ENCODE measurements around the gene STK32B. TPM values are rescaled to one million over a fixed set of nuclear protein-coding genes. Genes with fewer than 3 reads are reported as not detected.

Gene STK32B
- total RNA-seq, 4 donors from 2014 or later, result 0.46 to 0.68 (median 0.49) TPM; not detected in 1

DNA sequence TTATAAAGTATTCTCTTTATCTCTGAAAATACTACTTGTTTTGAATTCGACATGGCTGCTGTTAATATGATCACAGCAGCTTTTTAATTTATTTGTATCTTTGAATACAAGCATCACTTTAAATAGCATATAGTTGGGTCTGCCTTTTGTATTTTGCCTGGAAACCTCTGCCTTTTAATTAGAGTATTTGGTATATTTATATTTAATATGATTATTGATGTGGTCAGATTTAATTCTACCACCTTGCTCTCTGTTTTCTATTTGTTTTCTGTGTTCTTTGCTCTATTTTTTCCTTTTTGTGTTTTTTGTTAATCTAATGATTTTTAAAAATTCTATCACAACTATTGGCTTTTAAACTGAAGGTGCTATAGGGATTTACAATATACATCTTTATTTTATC lies 21.7 kb downstream of the STK32B start:
- no peaks in the 10 kb centered on the region for H3K9me3 ChIP-seq
- no peak overlapping the region for H3K4me3 ChIP-seq
- in situ Hi-C loops (cut with MboI; ENCODE audit: low sequenced_read_pairs in 4 of 4) (no loop called here), intact Hi-C loops (cut with DNase I; ENCODE audit: low total_unique reads) (no loop called here)
- ATAC-seq (no peak), DNase-seq (no peak)
- no peaks in the 10 kb centered on the region for H3K4me1 ChIP-seq
- no peaks in the 10 kb centered on the region for H3K36me3 ChIP-seq
- no peaks in the 10 kb centered on the region for H3K27me3 ChIP-seq
- TF ChIP-seq POLR2A (IDR thresholded peaks at IDR 0.05), result no peak
- TF ChIP-seq, protein P1, sequence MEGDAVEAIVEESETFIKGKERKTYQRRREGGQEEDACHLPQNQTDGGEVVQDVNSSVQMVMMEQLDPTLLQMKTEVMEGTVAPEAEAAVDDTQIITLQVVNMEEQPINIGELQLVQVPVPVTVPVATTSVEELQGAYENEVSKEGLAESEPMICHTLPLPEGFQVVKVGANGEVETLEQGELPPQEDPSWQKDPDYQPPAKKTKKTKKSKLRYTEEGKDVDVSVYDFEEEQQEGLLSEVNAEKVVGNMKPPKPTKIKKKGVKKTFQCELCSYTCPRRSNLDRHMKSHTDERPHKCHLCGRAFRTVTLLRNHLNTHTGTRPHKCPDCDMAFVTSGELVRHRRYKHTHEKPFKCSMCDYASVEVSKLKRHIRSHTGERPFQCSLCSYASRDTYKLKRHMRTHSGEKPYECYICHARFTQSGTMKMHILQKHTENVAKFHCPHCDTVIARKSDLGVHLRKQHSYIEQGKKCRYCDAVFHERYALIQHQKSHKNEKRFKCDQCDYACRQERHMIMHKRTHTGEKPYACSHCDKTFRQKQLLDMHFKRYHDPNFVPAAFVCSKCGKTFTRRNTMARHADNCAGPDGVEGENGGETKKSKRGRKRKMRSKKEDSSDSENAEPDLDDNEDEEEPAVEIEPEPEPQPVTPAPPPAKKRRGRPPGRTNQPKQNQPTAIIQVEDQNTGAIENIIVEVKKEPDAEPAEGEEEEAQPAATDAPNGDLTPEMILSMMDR (IDR thresholded peaks at IDR 0.05 in 4 of 5, conservative IDR thresholded peaks at IDR 0.05 in 1 of 5), result no peak
- no peak overlapping the region for H3K27ac ChIP-seq

DNA sequence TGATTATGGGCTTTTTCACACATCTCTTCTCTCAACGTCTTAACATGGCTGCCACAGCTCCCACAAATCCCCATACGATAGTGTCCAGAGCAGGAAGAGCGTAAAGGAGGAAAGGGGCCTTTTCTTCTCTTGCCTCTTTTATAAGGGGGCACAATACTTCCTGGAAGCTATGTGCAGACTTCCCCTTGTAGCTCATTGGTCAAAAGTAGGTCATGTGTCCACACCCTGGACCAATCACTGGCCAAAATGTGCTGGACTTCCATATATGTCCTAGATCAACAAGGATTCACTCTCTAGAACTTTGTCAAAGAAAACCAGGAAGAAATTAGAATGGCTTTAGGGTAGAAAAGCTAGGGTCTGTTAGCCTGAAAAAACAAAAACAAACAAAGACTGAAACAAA lies 26.7 kb downstream of the STK32B start:
- in situ Hi-C loops (cut with MboI; ENCODE audit: low sequenced_read_pairs in 4 of 4) (no loop called here), intact Hi-C loops (cut with DNase I; ENCODE audit: low total_unique reads) (no loop called here)
- no peak for ATAC-seq
- H3K4me3 ChIP-seq, result no peak overlapping the region
- no peak for DNase-seq
- H3K4me1 ChIP-seq, result no peaks in the 10 kb centered on the region
- no peak overlapping the region for H3K27ac ChIP-seq
- H3K27me3 ChIP-seq, result no peaks in the 10 kb centered on the region
- TF ChIP-seq POLR2A (IDR thresholded peaks at IDR 0.05), result no peak
- TF ChIP-seq, protein P1 (IDR thresholded peaks at IDR 0.05 in 4 of 5, conservative IDR thresholded peaks at IDR 0.05 in 1 of 5), result no peak
- no peaks in the 10 kb centered on the region for H3K9me3 ChIP-seq
- H3K36me3 ChIP-seq, result no peaks in the 10 kb centered on the region

DNA sequence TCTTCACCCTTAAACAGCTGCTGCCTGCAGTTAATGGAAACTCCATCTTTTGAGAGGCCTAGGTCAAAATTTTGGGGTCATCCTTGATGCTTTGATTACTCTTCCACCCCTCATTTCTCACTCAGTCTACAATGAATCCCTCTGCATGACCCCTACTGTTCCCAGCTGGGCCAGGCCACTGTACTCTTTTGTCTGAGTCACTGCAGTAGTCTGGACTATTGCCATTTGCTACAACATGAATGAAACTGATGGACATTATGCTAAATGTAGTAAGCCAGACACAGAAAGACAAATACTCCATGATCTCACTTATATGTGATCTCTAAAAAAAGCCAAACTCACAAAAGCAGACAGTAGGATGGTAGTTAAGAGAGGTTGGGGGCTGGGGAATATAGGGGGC lies 28.3 kb downstream of the STK32B start:
- intact Hi-C loops (cut with DNase I; ENCODE audit: low total_unique reads) (no loop called here), in situ Hi-C loops (cut with MboI; ENCODE audit: low sequenced_read_pairs in 4 of 4) (no loop called here)
- ATAC-seq (no peak), DNase-seq (no peak)
- no peaks in the 10 kb centered on the region for H3K9me3 ChIP-seq
- H3K36me3 ChIP-seq, result no peaks in the 10 kb centered on the region
- no peaks in the 10 kb centered on the region for H3K27me3 ChIP-seq
- TF ChIP-seq, protein P1 (IDR thresholded peaks at IDR 0.05 in 4 of 5, conservative IDR thresholded peaks at IDR 0.05 in 1 of 5), result no peak
- no peaks in the 10 kb centered on the region for H3K4me1 ChIP-seq
- no peak overlapping the region for H3K4me3 ChIP-seq
- no peak overlapping the region for H3K27ac ChIP-seq

DNA sequence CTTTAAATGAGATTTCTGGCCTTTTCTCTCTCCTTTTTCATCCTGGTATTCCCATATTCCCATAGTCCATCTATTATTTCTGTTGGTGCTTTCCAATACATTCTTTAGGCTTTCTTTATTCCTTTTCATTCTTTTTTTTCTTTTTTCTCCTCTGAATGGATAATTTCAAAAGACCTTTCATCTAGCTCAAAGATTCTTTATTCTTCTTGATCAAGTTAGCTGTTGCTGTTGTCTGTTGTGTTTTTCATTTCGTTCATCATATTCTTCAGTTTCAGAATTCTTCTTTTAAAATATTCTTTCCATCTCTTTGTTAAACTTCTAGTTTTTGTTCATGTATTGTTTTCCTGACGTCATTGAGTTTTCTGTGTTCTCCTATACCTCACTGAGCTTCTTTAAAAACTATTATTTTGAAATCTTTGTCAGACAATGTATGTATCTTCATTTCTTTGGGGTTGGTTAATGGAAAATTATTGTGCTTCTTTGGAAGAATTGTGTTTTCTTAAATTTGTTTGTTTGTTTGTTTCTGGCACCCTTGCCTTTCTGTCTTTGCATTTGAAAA lies 30.2 kb downstream of the STK32B start:
- ATAC-seq (no peak), DNase-seq (no peak)
- Histone ChIP-seq H3K27me3 (no peaks in the 10 kb centered on the region), H3K36me3 (no peaks in the 10 kb centered on the region), H3K4me3 (no peak overlapping the region), H3K27ac (no peak overlapping the region), H3K9me3 (no peaks in the 10 kb centered on the region), H3K4me1 (no peaks in the 10 kb centered on the region)
- TF ChIP-seq, protein P1 (IDR thresholded peaks at IDR 0.05 in 4 of 5, conservative IDR thresholded peaks at IDR 0.05 in 1 of 5), result no peak
- no peak for TF ChIP-seq POLR2A (IDR thresholded peaks at IDR 0.05)
- intact Hi-C loops (cut with DNase I; ENCODE audit: low total_unique reads), result no loop called here
- in situ Hi-C loops (cut with MboI; ENCODE audit: low sequenced_read_pairs in 4 of 4), result no loop called here

DNA sequence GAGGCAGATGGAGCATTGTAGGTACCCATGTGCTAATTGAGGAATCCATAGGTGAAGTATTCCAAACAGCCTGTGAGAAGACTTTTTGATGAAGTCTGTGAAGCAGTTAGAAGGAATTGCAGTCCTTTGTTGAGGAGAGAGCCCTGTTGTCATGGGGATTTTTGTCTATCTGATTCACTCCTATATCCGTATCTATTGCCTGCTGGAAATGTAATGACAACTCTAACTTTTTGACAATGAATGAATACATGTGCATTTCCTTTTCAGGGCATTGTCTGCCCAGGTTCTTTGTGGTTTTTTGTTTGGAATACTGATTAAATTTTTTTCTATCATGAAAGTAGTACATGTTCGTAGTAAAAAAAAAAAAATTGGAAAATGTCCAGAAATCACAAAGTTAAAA lies 31.1 kb downstream of the STK32B start:
- TF ChIP-seq POLR2A (IDR thresholded peaks at IDR 0.05), result no peak
- TF ChIP-seq, protein P1 (IDR thresholded peaks at IDR 0.05 in 4 of 5, conservative IDR thresholded peaks at IDR 0.05 in 1 of 5), result no peak
- Histone ChIP-seq H3K36me3 (no peaks in the 10 kb centered on the region), H3K27ac (no peak overlapping the region), H3K4me1 (no peaks in the 10 kb centered on the region), H3K9me3 (peaks cover 0 to 7% (median 0%) of the 10 kb centered on the region in 3 donors), H3K27me3 (no peaks in the 10 kb centered on the region), H3K4me3 (no peak overlapping the region)
- in situ Hi-C loops (cut with MboI; ENCODE audit: low sequenced_read_pairs in 4 of 4), result no loop called here
- intact Hi-C loops (cut with DNase I; ENCODE audit: low total_unique reads), result no loop called here
- no peak for ATAC-seq
- DNase-seq, result no peak

Measured in gastrocnemius medialis (tissue), 4 donors.